CD4-positive, alpha-beta T cell treated with Interleukin-6 at 100 ng/mL for 8 hours (primary cell): ENCODE measurements around the gene HNRNPUL1.
"Not testable (repeated sequence)": the region's sequence is repeated elsewhere in the genome, so short reads cannot be mapped to it uniquely, and the experiment has no call there.

ENCODE experiments used
- DNase-seq: peaks from one replicate; pipeline ENCODE4 v3.0.0-alpha.2; 2020; ENCODE audit warnings: mixed read lengths, low spot score

The HNRNPUL1 gene

GRCh38 chr19:41263850-41264580 lies at the start of gene HNRNPUL1:
Gene HNRNPUL1 (plus strand): TSS chr19:41264372. CDS start chr19:41264504, 132 bp downstream.
- peak; percentile 99 for DNase-seq

GRCh38 chr19:41217741-41218140 lies 46.4 kb upstream of the HNRNPUL1 start:
- no peak for DNase-seq

DNA sequence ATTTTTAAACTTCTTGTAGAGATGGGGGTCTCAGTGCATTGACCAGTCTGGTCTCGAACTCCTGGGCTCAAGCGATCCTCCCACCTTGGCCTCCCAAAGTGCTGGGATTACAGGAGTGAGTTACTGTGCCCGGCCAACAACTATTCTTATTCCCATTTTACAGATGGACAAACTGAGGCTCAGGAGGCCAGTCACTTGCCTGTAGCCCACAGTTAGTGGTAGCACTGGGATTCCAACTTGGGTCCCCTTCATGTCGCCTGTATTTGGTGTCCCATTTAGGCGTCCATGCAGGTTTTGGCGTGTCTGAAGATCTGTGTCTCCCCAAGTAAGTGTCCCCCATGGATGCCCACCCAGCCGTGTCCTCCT lies 45.9 kb upstream of the HNRNPUL1 start:
- DNase-seq, result no peak

DNA sequence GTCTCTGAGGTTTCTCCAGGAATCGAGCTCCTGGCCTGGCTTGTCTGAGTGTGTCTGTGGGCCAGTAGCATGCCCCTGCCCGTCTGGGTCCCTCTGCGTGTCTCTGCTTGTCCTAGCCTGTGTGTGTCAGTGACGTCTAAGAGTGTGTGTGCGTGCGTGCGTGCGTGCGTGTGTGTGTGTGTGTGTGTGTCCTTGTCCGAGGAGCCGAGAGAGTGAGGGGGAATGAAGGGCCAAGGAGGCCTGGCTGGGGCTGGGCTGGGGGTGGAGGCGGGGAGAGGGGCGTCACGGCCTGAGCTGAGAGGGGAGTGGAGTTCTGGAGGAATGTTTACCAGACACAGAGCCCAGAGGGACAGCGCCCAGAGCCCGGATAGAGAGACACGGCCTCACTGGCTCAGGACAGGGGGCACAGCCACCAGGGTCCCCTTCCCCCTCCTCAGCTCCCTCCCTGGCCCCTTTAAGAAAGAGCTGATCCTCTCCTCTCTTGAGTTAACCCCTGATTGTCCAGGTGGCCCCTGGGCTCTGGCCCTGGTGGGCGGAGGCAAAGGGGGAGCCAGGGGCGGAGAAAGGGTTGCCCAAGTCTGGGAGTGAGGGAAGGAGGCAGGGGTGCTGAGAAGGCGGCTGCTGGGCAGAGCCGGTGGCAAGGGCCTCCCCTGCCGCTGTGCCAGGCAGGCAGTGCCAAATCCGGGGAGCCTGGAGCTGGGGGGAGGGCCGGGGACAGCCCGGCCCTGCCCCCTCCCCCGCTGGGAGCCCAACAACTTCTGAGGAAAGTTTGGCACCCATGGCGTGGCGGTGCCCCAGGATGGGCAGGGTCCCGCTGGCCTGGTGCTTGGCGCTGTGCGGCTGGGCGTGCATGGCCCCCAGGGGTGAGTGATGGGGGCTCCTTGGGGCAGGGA lies 45.3 kb upstream of the HNRNPUL1 start, which contains the start of gene AXL:
TSS of gene AXL (plus strand) at position 609 of the 893 bp plus-strand sequence. CDS start at position 779, 170 bp downstream.
- DNase-seq, result no peak

DNA sequence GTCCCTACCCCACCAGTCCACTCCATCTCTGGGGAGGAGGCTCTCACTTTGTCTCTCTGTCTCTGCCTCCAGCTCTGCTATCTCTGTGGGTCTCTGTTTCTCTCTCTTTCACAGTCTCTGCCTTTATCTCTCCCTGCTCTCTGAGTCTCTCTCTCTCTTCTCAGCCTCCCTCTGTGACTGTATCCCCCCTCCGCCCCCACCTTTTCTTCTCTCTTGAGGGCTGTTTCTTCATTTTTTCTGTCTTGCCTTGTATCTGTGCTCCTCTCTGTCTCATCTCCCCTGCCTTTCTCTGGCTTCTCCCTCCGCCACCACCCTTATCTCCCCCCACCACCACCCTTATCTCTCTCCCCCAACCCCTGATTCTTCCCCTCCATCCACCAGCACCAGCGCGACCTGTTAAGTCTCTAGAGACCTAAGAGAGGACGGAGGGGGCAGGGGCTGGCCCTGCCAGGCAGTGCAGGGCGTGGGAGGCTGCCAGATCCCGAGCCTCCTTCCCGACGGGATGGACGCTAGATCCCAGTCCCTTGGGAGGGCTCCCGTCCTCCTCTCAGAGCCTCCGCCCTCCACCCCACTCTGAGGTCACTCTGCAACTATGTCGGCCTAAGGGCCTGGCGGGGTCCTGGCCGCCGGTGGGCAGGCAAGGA lies 44.1 kb upstream of the HNRNPUL1 start:
- no peak for DNase-seq

DNA sequence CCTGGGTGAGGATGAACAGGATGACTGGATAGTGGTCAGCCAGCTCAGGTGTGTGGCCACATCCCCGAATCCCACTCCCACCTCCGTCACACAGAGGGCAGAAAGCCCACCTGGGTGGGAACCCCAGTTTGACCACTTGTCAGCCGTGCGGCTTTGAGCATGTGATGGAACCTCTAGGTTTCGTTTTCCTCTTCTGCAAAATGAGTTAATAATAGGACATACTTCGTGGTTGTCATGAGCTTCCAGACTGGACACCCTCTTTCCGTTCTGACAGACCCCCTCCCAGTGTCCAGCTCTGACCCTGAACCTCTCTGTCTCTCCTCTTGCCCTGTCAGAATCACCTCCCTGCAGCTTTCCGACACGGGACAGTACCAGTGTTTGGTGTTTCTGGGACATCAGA lies 43.4 kb upstream of the HNRNPUL1 start:
- no peak for DNase-seq

- no peak for DNase-seq
Measured at GRCh38 chr19:41221514-41222205, 42.5 kb upstream of the HNRNPUL1 start.

DNA sequence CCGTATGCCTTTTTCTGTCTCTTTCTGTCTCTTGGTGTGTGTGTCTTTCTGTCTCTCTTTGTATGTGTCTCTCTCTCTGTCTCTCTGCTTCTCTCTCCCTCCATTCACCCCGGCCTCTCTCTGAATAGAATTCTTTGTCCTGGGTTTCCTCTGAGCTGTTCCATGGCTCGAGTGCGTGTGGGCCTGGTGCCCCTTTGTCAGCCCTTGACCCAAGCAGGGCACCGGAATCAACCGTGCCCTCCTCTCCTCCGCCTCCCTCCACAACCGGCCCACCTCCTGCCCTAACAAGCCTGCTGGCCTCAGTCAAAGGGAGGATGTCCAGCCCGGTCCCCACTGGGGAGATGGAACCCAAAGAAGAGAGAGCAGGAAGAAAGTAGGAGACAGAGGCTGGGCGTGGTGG lies 41.9 kb upstream of the HNRNPUL1 start:
- no peak for DNase-seq

GRCh38 chr19:41223431-41224234 lies 40.5 kb upstream of the HNRNPUL1 start:
- no peak for DNase-seq

- DNase-seq, result no peak
Measured at GRCh38 chr19:41224632-41225031, 39.5 kb upstream of the HNRNPUL1 start.

DNA sequence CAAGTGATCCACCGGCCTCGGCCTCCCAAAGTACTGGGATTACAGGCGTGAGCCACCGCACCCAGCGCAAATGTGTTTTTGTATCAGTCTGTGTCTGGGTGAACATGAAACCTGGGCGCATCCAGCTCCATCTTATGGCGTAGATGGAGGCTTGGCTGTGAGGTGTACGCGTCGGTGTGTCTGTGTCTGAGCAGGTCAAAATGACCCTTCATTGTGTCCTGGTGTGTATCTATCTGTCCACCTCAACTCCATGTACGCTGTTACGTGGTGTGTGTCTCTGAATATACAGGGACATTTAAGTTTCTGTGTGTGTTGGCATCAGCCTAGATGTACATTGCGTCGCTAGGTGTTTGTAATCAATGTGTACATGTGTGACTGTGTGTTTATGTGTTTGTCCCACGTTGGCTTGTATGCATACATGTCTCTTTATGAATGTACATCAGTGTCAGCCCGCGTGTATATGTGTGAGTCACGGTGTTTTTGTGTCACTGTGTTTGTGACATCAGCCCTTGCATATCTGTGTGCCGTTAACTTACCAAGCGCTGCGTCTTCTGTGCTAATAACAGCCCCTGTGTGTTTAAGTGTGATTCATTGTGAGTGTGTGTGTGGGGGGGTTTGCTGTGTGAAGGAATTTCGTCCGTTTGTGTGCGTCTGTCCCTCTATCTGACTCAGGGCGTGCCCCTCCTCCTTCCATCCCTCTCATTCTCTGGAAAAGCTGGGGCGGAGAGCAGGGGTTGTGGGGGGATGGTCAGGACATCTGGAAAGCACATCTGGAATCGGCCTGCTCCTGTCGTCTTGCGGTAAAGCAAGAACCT lies 38.7 kb upstream of the HNRNPUL1 start:
- peak; percentile 6 for DNase-seq

DNA sequence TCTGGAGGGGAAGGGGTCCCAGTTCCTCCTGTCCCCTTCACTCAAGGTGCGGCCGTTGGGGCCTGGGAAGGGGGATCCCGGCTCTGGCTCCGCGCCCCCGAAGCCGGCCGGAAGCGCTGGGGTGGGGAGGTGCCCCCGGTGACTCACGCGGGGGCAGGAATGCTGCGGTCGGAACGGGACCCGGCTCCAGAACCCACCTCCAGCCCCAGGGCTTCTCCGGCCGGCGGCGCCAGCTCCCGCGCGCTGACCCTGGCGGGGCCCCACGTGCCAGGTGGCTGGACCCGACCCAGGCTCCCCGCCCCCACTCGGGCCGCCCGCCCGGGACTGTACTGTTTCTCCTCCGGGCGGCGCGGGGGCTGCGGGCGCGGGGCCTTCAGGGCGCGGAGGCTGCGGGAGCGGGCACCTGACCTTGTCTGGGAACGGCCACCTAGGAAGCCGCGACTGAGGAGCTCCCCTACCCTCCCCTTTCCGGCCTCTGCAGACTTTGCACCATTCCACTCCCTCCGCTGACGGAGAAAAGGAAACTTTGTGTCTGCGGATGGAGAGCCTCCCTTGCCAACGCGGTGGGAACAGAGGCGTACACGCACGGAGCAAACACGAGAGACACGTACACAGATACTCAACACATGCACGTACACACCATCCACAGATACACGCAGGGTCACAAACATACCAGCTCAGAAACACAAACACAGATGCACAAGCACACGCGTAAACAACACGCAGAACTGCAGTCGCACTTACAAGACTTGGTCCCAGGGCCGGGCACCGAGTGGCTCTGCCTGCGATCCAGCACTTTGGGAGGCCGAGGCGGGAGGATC lies 37.9 kb upstream of the HNRNPUL1 start:
- DNase-seq, result peak; percentile 20

GRCh38 chr19:41226874-41227390 lies 37.2 kb upstream of the HNRNPUL1 start:
- DNase-seq, result no peak

- DNase-seq, result no peak
Measured at GRCh38 chr19:41228486-41228885, 35.7 kb upstream of the HNRNPUL1 start.

DNA sequence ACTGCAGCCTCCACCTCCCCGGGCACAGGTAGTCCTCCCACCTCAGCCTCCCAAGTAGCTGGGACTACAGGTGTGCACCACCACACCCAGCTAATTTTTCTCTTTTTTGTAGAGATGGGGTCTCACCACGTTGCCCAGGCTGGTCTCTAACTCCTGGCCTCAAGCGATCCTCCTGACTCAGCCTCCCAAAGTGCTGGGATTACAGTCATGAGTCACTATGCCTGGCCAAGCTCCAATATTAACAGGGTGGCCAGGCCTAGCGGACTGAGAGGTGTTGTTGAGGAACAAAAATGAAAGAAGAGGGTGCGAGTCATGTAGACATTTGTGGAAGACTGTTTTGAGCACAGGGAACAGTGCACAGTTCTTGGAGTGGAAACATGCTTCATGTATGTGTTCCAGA lies 34.8 kb upstream of the HNRNPUL1 start:
- DNase-seq, result not testable (repeated sequence)

DNA sequence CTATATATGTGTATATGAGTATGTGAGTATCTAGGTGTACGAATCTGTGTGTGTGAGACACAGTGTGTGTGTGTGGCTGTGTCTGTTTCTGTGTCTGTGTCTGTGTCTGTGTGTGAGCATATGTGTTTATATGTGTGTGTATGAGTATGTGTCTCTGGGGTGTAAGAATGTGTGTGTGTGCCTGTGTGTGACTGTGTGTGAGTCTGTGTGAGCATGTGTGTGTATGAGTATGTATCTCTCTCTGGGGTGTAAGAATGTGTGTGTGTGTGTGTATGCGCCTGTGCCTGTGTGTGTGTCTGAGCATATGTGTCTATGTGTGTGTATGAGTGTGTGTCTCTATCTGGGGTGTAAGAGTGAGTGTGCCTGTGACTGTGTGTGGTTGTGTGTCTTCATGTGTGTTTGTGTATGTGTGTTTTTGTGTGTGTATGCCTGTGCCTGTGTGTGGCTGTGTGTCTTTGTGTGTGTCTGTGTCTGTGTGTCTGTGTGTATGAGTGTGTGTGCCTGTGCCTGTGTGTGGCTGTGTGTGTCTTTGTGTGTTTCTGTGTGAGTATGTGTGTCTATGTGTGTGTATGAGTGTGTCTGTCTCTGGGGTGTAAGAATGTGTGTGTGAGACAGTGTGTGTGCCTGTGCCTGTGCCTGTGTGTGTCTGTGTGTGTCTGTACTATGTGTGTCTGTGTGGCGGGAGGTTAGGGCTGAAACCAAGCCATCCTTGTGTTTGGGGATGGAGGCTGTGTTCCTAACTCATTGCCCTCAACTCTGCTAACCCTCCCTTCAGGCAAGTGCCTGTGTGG lies 33.9 kb upstream of the HNRNPUL1 start:
- no peak for DNase-seq

DNA sequence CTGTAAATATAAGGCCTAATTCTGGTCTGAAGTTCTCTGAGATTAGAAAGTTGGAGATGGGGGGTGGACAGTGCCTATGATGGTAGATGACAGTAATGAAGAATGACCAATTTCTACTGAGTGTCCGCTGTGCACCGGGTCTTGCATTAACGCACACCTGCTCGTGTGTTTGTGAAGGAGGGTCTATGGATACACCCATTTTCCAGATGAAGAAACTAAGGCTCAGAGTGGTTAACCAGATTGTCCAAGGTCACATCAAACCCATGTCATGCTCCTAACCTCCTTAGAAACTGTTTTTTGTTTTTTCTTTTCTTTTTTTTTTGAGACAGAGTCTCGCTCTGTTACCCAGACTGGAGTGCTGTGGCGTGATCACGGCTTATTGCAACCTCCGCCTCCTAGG lies 31.5 kb upstream of the HNRNPUL1 start:
- no peak for DNase-seq

- DNase-seq, result no peak
Measured at GRCh38 chr19:41233748-41234240, 30.4 kb upstream of the HNRNPUL1 start.
